OCI-LY1 (cell line): ENCODE measurements around the gene XCR1.
"Not testable (repeated sequence)": the region's sequence is repeated elsewhere in the genome, so short reads cannot be mapped to it uniquely, and the experiment has no call there.

Experiments used
- H2AFZ ChIP-seq: fragments of 200-600 bp; sonication (generic), shearing (Covaris generic); 2 replicates; pipeline ENCODE4 v1.6.0; 2014; ENCODE audit warnings: antibody characterized with exemption, mild to moderate bottlenecking, low read length
- H3F3A ChIP-seq: fragments of 200-600 bp; sonication (generic), shearing (Covaris generic); 2 replicates; pipeline ENCODE4 v1.6.0; 2014; ENCODE audit warnings: mild to moderate bottlenecking, antibody characterized with exemption, low read length, moderate library complexity; ENCODE audit not compliant: insufficient read depth
- H3K27ac ChIP-seq: fragments of 200-600 bp; sonication (generic); 2 replicates; pipeline ENCODE4 v1.5.1; 2014; ENCODE audit warnings: low read length, mixed run types, mild to moderate bottlenecking, low read depth; ENCODE audit not compliant: poor library complexity, severe bottlenecking
- H3K27me3 ChIP-seq: fragments of 200-600 bp; sonication (generic); 2 replicates; pipeline ENCODE4 v1.6.0; 2014; ENCODE audit warnings: antibody characterized with exemption, mild to moderate bottlenecking, low read length, moderate library complexity; ENCODE audit not compliant: insufficient read depth
- H3K36me3 ChIP-seq: fragments of 200-600 bp; sonication (generic); 2 replicates; pipeline ENCODE4 v1.6.1; 2014; ENCODE audit warnings: mild to moderate bottlenecking, antibody characterized with exemption, low read length, moderate library complexity, mixed read lengths; ENCODE audit not compliant: insufficient read depth
- H3K4me1 ChIP-seq: fragments of 200-600 bp; sonication (generic); 2 replicates; pipeline ENCODE4 v1.5.1; 2014; ENCODE audit warnings: mild to moderate bottlenecking, low read length, moderate library complexity; ENCODE audit not compliant: insufficient read depth, severe bottlenecking
- H3K4me2 ChIP-seq: fragments of 200-600 bp; sonication (generic), shearing (Covaris generic); 2 replicates; pipeline ENCODE4 v1.6.1; 2014; ENCODE audit warnings: low read length
- H3K4me3 ChIP-seq: fragments of 200-600 bp; sonication (generic); 2 replicates; pipeline ENCODE4 v1.5.1; 2014; ENCODE audit warnings: low read length, low read depth, mild to moderate bottlenecking, mixed read lengths; ENCODE audit not compliant: poor library complexity, severe bottlenecking
- H3K79me2 ChIP-seq: fragments of 200-600 bp; shearing (Covaris generic); 2 replicates; pipeline ENCODE4 v1.6.1; 2016; ENCODE audit warnings: mixed run types, low read length, mixed read lengths; ENCODE audit not compliant: insufficient read depth
- H3K9ac ChIP-seq: fragments of 200-600 bp; sonication (generic), shearing (Covaris generic); 2 replicates; pipeline ENCODE4 v1.6.1; 2014; ENCODE audit warnings: mild to moderate bottlenecking, low read length, mixed read lengths
- H3K9me2 ChIP-seq: fragments of 200-600 bp; sonication (generic), shearing (Covaris generic); 2 replicates; pipeline ENCODE4 v1.6.1; 2014; ENCODE audit warnings: low read depth, mild to moderate bottlenecking, low read length, mixed read lengths
- H3K9me3 ChIP-seq: fragments of 200-600 bp; shearing (Covaris generic); 2 replicates; pipeline ENCODE4 v1.6.1; 2014; ENCODE audit warnings: low read length, mixed read lengths
- H4K20me1 ChIP-seq: fragments of 200-600 bp; sonication (generic), shearing (Covaris generic); 2 replicates; pipeline ENCODE4 v1.6.0; 2016; ENCODE audit warnings: mild to moderate bottlenecking, low read length; ENCODE audit not compliant: insufficient read depth
- CTCF ChIP-seq: fragments of 200-600 bp; sonication (generic), shearing (Covaris generic); IDR thresholded peaks from 2 replicates; pipeline ENCODE4 v1.5.1; 2017; ENCODE audit warnings: mild to moderate bottlenecking, antibody characterized with exemption, low read length, moderate library complexity, mixed read lengths
- EZH2 ChIP-seq: fragments of 200-600 bp; sonication (generic), shearing (Covaris generic); IDR thresholded peaks from 2 replicates; pipeline ENCODE4 v1.8.0; 2017; ENCODE audit warnings: borderline replicate concordance, mixed run types, mild to moderate bottlenecking, antibody characterized with exemption, low read length, moderate library complexity, mixed read lengths

Gene XCR1

GRCh38 chr3:46006238-46007032, 20.8 kb downstream of the XCR1 start:
- H3K9ac ChIP-seq = no peak overlapping the region
- no peaks in the 10 kb centered on the region for H3K9me2 ChIP-seq
- no peaks in the 10 kb centered on the region for H4K20me1 ChIP-seq
- H3K36me3 ChIP-seq = no peaks in the 10 kb centered on the region
- no peaks in the 10 kb centered on the region for H3K4me1 ChIP-seq
- no peak overlapping the region for H3K4me3 ChIP-seq
- H3F3A ChIP-seq = no peaks in the 10 kb centered on the region
- no peak overlapping the region for H3K27ac ChIP-seq
- no peaks in the 10 kb centered on the region for H3K9me3 ChIP-seq
- no peak for TF ChIP-seq CTCF
- TF ChIP-seq EZH2 = no peak
- no peak overlapping the region for H3K4me2 ChIP-seq
- H3K79me2 ChIP-seq = no peaks in the 10 kb centered on the region
- H2AFZ ChIP-seq = no peak overlapping the region
- H3K27me3 ChIP-seq = no peaks in the 10 kb centered on the region; the same call in 1 of the 2 replicates

GRCh38 chr3:46003706-46004105, 23.6 kb downstream of the XCR1 start:
- H3K27me3 ChIP-seq, H3K4me2 ChIP-seq, H3K79me2 ChIP-seq, H3K4me3 ChIP-seq, H3K9me2 ChIP-seq, H3K9me3 ChIP-seq, H3F3A ChIP-seq, H3K4me1 ChIP-seq, H3K9ac ChIP-seq, H3K36me3 ChIP-seq, H2AFZ ChIP-seq, H4K20me1 ChIP-seq, H3K27ac ChIP-seq: not testable (repeated sequence)

GRCh38 chr3:46001178-46001577, 26.1 kb downstream of the XCR1 start:
- no peak overlapping the region for H3K4me2 ChIP-seq
- no peaks in the 10 kb centered on the region for H3K9me2 ChIP-seq
- no peaks in the 10 kb centered on the region for H3K36me3 ChIP-seq
- TF ChIP-seq CTCF = no peak
- no peak for TF ChIP-seq EZH2
- H3K4me3 ChIP-seq = no peak overlapping the region
- no peak overlapping the region for H3K9ac ChIP-seq
- no peak overlapping the region for H2AFZ ChIP-seq
- no peaks in the 10 kb centered on the region; the same call in 1 of the 2 replicates for H3K27me3 ChIP-seq
- no peaks in the 10 kb centered on the region for H3K79me2 ChIP-seq
- no peak overlapping the region for H3K27ac ChIP-seq
- H3K4me1 ChIP-seq = peaks cover 2% of the 10 kb centered on the region
- no peaks in the 10 kb centered on the region for H3F3A ChIP-seq
- H4K20me1 ChIP-seq = no peaks in the 10 kb centered on the region
- no peaks in the 10 kb centered on the region for H3K9me3 ChIP-seq

- Histone ChIP-seq H3K9ac (no peak overlapping the region), H4K20me1 (no peaks in the 10 kb centered on the region), H3K36me3 (no peaks in the 10 kb centered on the region), H3K4me3 (no peak overlapping the region), H3K27me3 (no peaks in the 10 kb centered on the region; the same call in 1 of the 2 replicates), H3K4me1 (peaks cover 25% of the 10 kb centered on the region), H3K79me2 (peaks cover 4% of the 10 kb centered on the region; the same call in 1 of the 2 replicates), H3K27ac (no peak overlapping the region), H3F3A (no peaks in the 10 kb centered on the region), H3K4me2 (no peak overlapping the region), H3K9me2 (no peaks in the 10 kb centered on the region), H3K9me3 (no peaks in the 10 kb centered on the region), H2AFZ (no peak overlapping the region)
- TF ChIP-seq EZH2 (no peak), CTCF (no peak)
Measured at GRCh38 chr3:45997942-45998341, 29.3 kb downstream of the XCR1 start.

- H3K27me3 ChIP-seq, H3K79me2 ChIP-seq, H3K9me2 ChIP-seq, H3K27ac ChIP-seq, H3K9me3 ChIP-seq, H4K20me1 ChIP-seq, H3K4me3 ChIP-seq, H3K4me2 ChIP-seq, H3K36me3 ChIP-seq, H2AFZ ChIP-seq, H3F3A ChIP-seq, H3K9ac ChIP-seq: not testable (repeated sequence)
- peaks cover 30% of the 10 kb centered on the region for H3K4me1 ChIP-seq
Measured at GRCh38 chr3:45997499-45997898, 29.8 kb downstream of the XCR1 start.
